Mammary epithelial cell (primary cell): ENCODE measurements around the gene SHKBP1.

Experiments used
- CTCF ChIP-seq, 2 donors: IDR thresholded peaks in 1 of 2; conservative IDR thresholded peaks in 1 of 2; 2 replicates each; pipeline ENCODE4 v1.5.1; 2011 to 2012; ENCODE audit warnings: inconsistent platforms in 2 of 2, low read length in 2 of 2, mild to moderate bottlenecking in 2 of 2, control low read depth in 1 of 2, low read depth in 1 of 2; ENCODE audit not compliant: insufficient read depth in 1 of 2; ENCODE audit errors: extremely low read depth in 1 of 2
- EZH2 ChIP-seq: IDR thresholded peaks from 2 replicates; pipeline ENCODE4 v1.6.1; 2012; ENCODE audit warnings: low read length, inconsistent platforms, borderline replicate concordance

GRCh38 chr19:40549007-40549708 is 27.5 kb upstream of the SHKBP1 start:
- TF ChIP-seq CTCF (conservative IDR thresholded peaks at IDR 0.05 in 1 of 2, IDR thresholded peaks at IDR 0.05 in 1 of 2; ENCODE audit: extremely low read depth in 1 of 2, insufficient read depth in 1 of 2, low read depth in 1 of 2, low read length in 2 of 2) = peak; percentile 20 to 66
- no peak for TF ChIP-seq EZH2
